Thoracic aorta (tissue), 2 donors: ENCODE data around the gene PEPD. TPM values are rescaled to one million over a fixed set of nuclear protein-coding genes. Genes with fewer than 3 reads are reported as not detected.

Source experiments
- ATAC-seq: fragments of 150-250 bp; one replicate; pipeline ENCODE4 v1.8.0; 2017; ENCODE audit warnings: low read depth; ENCODE audit not compliant: insufficient number of reproducible peaks, low FRiP score
- DNase-seq: peaks from one replicate; pipeline ENCODE4 v3.0.0-alpha.2; 2020; ENCODE audit warnings: low spot score
- H3K27ac ChIP-seq, 2 donors: fragments of 200-600 bp; sonication (generic); 1 replicate in 1 of 2; 2 replicates in 1 of 2; pipeline ENCODE4 v1.5.1; 2016; ENCODE audit warnings: mild to moderate bottlenecking in 2 of 2, moderate library complexity in 2 of 2
- H3K27me3 ChIP-seq: fragments of 200-600 bp; sonication (generic); replicated peaks from 2 replicates; pipeline ENCODE4 v1.6.0; 2016; ENCODE audit warnings: mild to moderate bottlenecking; ENCODE audit not compliant: insufficient read depth
- H3K36me3 ChIP-seq: fragments of 200-600 bp; sonication (generic); one replicate; pipeline ENCODE4 v1.5.1; 2016
- H3K4me1 ChIP-seq, 2 donors: fragments of 200-600 bp; sonication (generic); 1 replicate in 1 of 2; 2 replicates in 1 of 2; pipeline versions ENCODE4 v1.5.1 to v1.6.0; 2016; ENCODE audit warnings: low read depth in 2 of 2, mild to moderate bottlenecking in 1 of 2; ENCODE audit not compliant: control insufficient read depth in 1 of 2
- H3K4me3 ChIP-seq: fragments of 200-600 bp; sonication (generic); 2 replicates; pipeline ENCODE4 v1.5.1; 2016; ENCODE audit warnings: mild to moderate bottlenecking
- H3K9me3 ChIP-seq: fragments of 200-600 bp; sonication (generic); 2 replicates; pipeline ENCODE4 v1.5.1; 2016
- total RNA-seq, 2 donors: library from RNA; depleted of rRNA; stranded (reverse); fragments of >200 nt; gene quantifications; one replicate each; pipeline versions ENCODE4 v1.1.0 to v1.2.3, GENCODE V29; 2016
- TF ChIP-seq, protein P1 (sequence below): fragments of 200-600 bp; sonication (generic); IDR thresholded peaks from one replicate; pipeline ENCODE4 v1.5.1; 2019; ENCODE audit warnings: antibody characterized with exemption

Gene PEPD
- total RNA-seq, 2 donors from 2014 or later = 48.7 to 70.9 TPM

DNA sequence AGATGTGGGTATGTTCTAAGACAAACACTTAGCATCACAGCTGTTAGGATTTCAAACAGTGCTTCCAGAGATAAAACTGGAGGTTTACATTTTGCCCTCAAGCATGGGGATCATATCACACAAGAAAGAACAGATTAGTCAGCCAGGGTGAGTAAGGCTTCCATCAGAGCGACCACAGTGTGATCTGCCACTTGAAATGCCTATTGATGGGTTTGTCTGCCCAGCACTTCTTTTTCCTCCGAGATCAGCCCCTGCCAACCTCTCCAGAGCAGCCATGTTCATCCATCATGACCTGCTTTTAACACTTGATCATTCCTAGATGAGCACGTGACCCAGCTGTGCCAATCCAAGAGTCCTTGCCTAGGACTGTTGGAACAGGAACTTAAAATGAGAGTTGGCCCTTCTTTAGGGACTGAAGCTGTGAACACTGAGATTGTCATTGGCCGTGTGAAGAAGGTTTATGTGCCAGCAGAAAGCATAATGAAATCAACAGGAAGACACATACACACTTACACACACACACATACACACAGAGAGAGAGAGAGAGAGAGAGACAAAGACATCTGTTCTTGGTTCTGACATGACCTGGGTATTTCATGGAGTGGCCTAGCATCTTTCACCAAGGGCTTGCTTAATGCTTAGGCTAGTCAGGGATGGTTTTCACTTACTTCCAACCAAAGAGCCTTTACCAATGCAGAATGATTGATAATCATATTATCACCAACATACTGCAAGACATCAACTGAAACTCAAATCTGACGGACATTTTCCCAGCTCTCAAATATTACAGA is 153.3 kb downstream of the PEPD start:
- no peaks in the 10 kb centered on the region for H3K4me1 ChIP-seq
- ATAC-seq = no peak

DNA sequence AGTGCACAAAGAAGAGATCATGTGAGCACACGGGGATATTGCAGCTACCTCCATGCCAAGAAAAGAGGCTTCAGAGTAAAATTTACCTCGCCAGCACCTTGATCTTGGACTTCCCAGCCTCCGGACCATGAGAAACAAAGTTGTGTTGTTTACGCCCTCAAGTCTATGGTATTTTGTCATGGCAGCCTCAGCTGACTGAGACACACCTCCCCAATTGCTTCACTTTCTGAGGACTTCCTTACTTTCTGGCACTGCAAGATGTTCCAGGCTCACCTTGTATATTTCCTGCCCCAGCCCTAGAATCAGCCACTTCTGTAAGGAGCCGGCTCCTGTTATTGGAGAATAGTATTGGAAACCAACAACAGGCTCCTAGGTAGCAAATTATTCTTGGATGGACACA is 154.7 kb downstream of the PEPD start:
- TF ChIP-seq, protein P1, sequence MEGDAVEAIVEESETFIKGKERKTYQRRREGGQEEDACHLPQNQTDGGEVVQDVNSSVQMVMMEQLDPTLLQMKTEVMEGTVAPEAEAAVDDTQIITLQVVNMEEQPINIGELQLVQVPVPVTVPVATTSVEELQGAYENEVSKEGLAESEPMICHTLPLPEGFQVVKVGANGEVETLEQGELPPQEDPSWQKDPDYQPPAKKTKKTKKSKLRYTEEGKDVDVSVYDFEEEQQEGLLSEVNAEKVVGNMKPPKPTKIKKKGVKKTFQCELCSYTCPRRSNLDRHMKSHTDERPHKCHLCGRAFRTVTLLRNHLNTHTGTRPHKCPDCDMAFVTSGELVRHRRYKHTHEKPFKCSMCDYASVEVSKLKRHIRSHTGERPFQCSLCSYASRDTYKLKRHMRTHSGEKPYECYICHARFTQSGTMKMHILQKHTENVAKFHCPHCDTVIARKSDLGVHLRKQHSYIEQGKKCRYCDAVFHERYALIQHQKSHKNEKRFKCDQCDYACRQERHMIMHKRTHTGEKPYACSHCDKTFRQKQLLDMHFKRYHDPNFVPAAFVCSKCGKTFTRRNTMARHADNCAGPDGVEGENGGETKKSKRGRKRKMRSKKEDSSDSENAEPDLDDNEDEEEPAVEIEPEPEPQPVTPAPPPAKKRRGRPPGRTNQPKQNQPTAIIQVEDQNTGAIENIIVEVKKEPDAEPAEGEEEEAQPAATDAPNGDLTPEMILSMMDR = no peak
- Histone ChIP-seq H3K36me3 (no peaks in the 10 kb centered on the region), H3K4me1 (no peaks in the 10 kb centered on the region)

More for the DNA sequence above, 153.3 kb downstream of the PEPD start:
- H3K36me3 ChIP-seq = no peaks in the 10 kb centered on the region
- no peak overlapping the region for H3K4me3 ChIP-seq
- H3K27ac ChIP-seq = no peak overlapping the region
- H3K27me3 ChIP-seq = no peaks in the 10 kb centered on the region
- H3K9me3 ChIP-seq = no peaks in the 10 kb centered on the region
- no peak for DNase-seq
- TF ChIP-seq, protein P1 = no peak

DNA sequence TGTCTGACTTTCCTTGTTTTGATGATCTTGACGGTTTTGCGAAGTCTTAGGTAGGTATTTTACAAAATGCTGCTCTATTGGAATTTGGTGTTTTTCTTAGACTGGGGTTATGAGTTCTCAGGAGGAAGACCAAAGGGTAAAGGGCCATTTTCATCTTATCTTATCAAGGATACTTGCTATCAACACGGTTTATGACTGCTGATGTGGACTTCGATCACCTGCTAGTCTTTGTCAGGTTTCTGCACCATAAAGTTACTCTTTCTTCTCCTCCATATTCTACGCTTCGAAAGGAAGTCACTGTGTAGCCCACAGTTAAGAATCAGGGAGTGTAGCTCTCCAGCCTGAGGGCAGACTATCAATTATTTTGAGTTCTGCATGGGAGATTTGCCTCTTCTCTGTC is 155.5 kb downstream of the PEPD start:
- ATAC-seq (no peak), DNase-seq (no peak)
- TF ChIP-seq, protein P1 = no peak
- Histone ChIP-seq H3K36me3 (no peaks in the 10 kb centered on the region), H3K4me3 (no peak overlapping the region), H3K4me1 (no peaks in the 10 kb centered on the region), H3K27me3 (no peaks in the 10 kb centered on the region), H3K27ac (no peak overlapping the region), H3K9me3 (no peaks in the 10 kb centered on the region)

More for the DNA sequence above, 154.7 kb downstream of the PEPD start:
- Histone ChIP-seq H3K27me3 (no peaks in the 10 kb centered on the region), H3K4me3 (no peak overlapping the region), H3K9me3 (no peaks in the 10 kb centered on the region), H3K27ac (no peak overlapping the region)
- no peak for DNase-seq
- no peak for ATAC-seq

DNA sequence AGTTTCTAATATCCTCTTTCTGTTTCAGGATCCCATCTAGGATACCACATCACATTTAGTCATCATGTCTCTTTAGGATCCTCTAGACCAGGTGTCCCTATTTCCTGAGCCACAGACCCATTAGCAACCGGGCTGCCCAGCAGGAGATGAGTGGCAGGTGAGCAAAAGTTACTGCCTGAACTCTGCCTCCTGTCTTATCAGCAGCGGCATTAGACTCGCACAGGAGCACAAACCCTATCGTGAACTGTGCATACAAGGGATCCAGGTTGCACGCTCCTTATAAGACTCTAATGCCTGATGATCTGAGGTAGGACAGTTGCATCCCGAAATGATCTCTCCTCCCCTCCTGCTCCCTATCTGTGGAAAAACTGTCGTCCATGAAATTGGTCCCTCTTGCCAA is 155.9 kb downstream of the PEPD start:
- ATAC-seq = no peak
- Histone ChIP-seq H3K9me3 (no peaks in the 10 kb centered on the region), H3K36me3 (no peaks in the 10 kb centered on the region), H3K4me1 (no peaks in the 10 kb centered on the region), H3K27ac (no peak overlapping the region), H3K27me3 (no peaks in the 10 kb centered on the region), H3K4me3 (no peak overlapping the region)
- TF ChIP-seq, protein P1 = no peak
- no peak for DNase-seq

DNA sequence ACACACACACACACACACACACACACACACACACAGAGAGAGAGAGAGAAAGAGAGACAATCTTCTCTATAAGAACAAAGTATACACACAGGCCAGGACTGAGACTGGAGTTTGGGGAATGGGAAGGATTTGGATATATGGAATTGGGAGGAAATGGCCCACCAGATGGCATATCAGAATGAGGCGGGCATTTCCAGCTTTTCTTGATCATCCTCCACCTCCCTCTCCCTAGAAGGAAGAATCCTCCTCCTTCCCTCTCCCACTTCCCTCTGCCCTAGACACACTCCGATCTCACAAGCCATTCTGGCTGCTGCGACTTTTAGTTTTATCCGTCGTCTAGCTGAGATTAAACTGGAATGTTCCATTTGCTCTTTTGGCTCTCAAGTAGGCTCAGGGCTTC is 158.1 kb downstream of the PEPD start:
- no peak overlapping the region for H3K27ac ChIP-seq
- H3K9me3 ChIP-seq = no peaks in the 10 kb centered on the region
- no peak for ATAC-seq
- TF ChIP-seq, protein P1 = no peak
- peaks cover 0 to under 1% of the 10 kb centered on the region in 2 donors for H3K4me1 ChIP-seq
- no peaks in the 10 kb centered on the region for H3K27me3 ChIP-seq
- no peak overlapping the region for H3K4me3 ChIP-seq
- no peaks in the 10 kb centered on the region for H3K36me3 ChIP-seq
- no peak for DNase-seq
